Stimulated activated CD4-positive, alpha-beta T cell treated with anti-CD3 and anti-CD28 coated beads, Interleukin-1b, Interleukin-23, amount 100 ng/mL, for 24 hours (primary cell): ENCODE results near the gene BANP.
"Not testable (repeated sequence)": the region's sequence is repeated elsewhere in the genome, so short reads cannot be mapped to it uniquely, and the experiment has no call there.

ENCODE experiments used
- DNase-seq, 4 experiments: peaks; one replicate each; pipeline ENCODE4 v3.0.0-alpha.2; 2020; ENCODE audit warnings: low read depth in 4 of 4, low spot score in 1 of 4

The BANP gene

DNA sequence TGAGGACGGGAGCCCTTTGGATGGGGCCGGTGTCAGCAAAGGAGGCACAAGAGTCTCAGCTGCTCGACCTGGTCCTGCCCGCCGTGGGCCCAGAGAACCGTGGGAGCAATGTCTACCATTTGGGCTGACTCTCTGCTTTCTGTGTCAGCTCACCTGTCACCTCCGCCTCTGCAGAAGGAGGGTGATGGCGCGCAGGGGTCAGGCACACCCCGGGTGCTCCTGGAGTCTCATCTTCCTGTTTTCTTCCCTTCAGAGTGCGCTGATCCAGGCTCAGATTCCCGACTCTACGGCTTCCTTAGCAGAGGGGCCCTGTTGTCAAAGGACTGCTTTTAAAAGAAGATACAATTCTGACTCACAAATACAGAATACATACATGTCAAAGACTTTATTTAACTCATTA is 167.1 kb downstream of the BANP start:
- no peak for DNase-seq

DNA sequence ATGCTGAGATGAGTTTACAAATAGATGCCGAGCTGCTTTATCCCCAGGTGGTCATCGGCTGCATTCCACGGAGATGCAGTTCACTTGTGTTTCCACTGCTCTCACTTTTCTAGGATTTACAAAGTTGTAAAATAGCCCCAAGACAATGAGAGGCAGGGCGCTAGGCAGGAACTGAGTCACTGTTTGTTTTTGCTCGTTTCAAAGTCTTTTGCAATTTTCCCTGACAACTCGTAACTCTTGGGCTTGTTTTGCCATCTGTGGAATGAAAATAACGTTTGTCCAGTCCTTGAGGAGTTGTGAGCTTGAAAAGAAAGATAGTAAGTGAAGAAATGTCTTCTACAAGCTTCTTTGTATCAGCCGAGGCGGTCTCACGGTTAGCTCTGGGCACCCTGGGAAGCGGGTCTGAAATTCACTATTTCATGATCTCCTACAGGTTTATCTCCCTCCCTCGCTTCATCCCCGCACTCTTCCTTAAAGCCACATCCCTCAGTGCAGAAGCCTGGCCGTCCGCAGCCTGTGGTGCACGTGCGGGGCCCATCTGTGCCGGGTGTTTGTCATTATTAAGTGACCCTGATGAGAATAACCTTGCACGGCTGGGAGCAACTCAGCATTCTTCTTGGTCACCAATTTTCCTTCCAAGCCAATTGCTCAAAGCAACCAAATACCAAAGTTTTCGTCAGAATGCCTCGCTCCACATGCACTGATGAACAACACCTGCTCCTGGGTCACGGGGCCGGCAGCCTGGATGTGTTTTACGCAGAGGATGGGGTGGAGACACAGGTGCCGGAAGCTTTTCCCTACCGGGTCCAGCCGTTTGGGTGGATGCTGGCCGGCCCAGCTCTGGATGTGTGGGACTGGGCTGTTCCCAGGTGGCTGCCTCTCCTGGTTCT is 167.9 kb downstream of the BANP start:
- not testable (repeated sequence) for DNase-seq

DNA sequence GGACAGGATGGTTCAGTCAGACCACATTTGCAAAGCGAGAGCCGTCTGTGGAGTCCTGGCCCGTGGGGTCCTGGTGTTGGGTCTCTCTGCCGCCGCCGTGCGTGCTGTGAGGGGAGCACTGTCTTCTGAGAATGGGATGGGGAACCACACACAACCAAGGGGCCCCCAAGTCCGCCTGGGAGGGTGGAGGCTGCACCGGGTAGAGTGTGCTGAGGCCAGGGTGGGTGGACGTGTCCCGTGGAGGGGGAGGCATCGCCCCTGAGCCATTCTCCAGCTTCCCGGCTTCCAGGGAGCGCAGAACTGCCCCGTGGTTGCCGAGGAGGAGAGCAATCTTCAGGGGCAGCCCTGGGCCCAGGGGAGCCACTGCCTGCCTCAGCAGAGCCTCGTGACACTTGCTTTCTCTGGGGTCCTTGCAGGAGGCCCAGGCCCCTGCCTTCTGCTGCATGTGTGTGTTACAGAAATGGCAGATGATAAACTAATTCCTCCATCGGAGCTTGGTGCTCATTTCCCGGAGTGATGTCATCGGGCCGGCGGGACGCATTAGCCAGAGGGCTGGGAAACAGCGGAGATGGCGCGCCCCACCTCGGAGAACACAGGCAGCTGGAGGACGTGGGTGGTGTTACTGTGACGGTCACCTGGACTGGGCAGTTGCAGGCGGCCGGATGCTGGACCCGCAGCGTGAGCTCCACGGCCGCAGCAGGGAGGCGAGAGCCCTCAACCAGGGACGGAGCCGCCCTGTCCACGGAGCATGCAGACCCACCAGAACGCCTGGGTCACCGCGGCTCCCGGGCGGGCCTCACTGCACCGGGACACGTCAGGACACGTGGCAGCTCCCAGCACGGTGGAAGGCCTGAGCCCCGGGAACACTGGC is 168.9 kb downstream of the BANP start:
- DNase-seq = not testable (repeated sequence)

DNA sequence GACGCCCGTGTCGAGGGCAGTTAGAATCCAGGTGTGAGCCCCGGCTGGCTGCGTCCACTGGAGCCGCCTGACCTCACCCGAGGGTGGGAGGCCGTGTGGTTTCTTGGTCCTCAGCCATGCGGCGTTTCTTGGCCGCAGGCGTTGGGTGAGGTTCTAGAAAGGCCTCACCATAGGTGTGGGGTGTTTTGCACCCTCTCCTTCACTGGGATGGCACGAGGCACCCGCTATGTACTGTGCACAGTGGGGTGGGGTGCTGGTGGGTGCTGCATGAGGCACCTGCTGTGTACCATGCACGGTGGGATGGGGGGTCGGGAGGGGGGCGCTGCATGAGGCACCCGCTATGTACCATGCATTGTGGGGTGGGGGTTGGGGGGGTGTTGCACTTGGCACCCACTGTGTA is 169.6 kb downstream of the BANP start:
- DNase-seq = no peak

DNA sequence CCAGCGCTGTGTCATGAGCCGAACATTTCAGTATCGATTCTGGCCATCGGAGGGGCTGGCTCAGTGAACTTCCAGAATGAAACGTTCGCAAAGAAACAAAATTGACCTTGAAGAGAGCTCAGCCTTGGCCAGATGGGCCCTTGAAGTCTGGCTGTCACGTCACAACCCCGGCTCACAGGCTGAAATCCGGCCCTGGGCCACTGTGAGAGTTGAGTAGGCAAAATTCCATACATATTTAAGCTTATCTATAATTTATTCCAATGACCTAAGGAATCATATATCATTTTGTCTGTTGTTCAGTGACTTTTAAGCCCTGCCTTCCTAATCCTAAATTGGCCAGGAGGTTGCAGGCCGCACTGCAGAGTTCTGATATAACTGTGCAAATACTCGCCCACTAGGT is 170.2 kb downstream of the BANP start:
- not testable (repeated sequence) for DNase-seq

DNA sequence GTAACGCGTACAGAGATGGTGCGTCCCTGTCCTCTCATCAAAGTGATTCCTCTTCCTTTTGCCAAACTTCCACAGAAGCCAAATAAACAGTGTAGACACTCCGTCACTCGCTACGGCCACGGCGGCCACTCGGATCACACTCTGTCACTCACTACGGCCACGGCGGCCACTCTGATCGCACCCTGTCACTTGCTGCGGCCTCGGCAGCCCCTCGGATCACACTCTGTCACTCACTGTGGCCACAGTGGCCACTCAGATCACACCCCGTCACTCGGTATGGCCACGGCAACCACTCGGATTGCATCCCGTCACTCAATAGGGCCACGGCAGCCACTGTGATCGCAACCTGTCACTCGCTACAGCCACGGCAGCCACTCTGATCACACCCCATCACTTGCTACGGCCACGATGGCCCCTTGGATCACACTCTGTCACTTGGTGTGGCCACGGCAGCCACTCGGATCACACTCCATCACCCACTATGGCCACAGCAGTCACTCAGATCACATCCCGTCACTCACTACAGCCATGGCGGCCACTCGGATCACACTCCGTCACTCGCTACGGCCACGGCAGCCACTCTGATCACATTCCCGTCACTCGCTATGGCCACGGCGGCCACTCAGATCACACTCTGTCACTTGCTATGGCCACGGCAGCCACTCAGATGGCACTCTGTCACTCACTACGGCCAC is 170.8 kb downstream of the BANP start:
- DNase-seq = no peak
